Measurements from ENCODE around the gene FOXF2.

Gene FOXF2

DNA sequence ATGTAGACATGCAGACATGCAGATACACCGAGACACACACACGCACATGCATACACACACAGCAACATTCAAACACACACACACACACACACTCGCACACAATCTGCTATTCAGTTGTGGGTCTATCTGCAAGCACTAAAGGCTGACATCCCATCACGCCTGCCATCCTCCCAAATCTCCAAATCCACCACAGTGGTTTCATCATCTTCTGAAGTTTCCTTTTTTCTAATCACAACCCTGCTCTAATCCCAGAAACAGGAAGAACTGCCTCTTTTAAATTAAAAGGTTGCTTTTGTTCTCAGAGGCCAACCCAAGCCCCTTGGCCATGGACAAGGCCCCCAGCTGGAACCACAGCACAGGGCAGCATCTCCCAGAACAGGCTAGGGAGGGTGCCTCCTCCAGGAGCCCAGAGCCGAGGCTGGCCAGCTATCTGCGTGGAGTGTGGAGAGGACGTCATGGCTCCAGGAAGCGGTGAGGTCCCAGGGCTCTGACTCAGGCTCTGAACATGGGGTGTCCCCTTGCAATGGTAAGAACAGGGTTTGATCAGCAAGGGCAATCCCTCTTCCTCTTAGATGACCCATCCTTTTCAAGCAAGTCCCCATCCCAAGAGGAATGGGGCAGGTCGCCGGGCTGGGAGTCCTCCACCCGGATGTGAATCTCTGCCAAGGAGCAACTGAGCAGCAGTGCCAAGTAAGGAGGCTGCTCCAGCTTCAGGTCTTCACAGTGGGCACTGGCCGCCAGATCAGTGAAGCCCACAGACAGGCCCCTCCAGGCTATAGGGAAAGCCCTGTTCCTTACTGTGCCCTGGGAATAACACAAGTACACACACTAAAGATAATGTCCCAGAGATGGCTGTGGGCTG, 14.7 kb downstream of the FOXF2 start:
- TF ChIP-seq, protein P1, sequence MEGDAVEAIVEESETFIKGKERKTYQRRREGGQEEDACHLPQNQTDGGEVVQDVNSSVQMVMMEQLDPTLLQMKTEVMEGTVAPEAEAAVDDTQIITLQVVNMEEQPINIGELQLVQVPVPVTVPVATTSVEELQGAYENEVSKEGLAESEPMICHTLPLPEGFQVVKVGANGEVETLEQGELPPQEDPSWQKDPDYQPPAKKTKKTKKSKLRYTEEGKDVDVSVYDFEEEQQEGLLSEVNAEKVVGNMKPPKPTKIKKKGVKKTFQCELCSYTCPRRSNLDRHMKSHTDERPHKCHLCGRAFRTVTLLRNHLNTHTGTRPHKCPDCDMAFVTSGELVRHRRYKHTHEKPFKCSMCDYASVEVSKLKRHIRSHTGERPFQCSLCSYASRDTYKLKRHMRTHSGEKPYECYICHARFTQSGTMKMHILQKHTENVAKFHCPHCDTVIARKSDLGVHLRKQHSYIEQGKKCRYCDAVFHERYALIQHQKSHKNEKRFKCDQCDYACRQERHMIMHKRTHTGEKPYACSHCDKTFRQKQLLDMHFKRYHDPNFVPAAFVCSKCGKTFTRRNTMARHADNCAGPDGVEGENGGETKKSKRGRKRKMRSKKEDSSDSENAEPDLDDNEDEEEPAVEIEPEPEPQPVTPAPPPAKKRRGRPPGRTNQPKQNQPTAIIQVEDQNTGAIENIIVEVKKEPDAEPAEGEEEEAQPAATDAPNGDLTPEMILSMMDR (IDR thresholded peaks at IDR 0.05), result no peak

DNA sequence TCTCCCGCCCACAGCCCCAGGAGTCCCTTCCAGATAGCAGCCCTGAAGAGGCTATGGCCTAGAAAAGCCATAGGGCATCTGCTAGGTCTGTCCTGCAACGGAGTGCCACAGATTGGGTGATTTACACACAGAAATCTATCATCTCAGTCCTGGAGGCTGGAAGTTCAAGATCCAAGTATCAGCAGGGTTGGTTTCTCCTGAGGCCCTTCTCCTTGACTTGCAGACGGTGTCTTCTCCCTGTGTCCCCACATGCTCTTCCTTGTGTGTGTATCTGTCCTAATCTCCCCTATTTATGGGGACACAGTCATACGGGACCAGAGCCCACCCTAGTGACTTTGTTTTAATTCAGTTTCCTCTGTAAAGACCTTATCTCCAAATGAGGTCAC, 15.3 kb downstream of the FOXF2 start:
- TF ChIP-seq, protein P1 (IDR thresholded peaks at IDR 0.05), result no peak

DNA sequence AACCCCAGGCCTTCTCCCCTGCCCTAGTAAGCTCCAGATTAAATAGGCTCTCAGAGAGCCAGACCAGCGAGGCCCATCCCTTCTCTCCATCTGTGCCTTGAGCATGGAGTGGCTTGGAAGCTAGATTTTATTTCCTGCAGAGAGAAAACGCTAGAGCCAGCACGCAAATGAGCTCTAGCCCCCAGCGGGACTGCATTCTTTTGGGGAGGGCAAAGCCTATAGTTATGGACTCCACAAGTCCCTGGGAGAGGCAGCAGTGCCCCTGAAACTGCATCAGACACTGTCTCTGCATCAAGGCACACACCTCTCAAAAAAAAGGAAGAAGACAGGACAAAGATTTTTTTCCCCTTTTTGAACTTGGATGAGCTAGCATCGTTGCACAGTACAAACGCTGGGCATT, 15.8 kb downstream of the FOXF2 start:
- TF ChIP-seq, protein P1 (IDR thresholded peaks at IDR 0.05), result no peak

DNA sequence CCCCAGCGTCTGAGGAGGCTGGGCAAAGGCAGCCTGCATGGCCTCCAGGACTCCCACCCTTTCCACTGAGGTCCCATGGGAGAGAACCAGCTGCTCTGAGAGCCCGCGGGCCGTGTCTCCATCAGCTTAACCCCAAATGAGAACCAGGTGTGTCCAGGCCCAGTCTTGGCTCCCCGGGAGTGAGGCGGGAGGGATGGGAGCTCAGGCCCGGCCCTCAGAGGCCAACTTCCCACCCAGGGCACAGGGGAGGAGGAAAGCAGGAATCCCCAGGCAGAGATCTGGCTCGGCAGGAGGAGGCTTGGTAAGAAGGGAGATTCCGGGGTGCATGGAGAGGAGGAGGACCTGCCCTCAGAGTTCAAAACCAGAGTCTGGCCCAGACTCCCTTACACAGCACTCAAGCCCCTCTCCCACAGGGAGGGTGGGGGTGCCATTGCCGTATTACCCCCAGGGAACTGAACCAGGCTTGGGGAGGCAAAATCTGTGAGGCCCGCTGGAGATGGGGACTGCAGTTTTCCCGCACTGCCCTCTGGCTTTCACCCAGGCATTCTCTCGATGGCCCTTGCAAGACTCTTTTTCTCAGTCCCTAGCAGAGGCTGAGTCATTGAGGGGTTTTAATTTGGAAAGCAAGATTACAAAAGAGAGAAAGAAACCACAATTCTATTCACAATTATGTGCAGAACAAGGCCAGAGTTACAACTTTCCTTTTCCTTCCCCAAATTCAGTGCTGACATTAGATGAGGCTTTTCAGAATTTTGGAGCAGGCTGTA, 17.1 kb downstream of the FOXF2 start:
- TF ChIP-seq, protein P1 (IDR thresholded peaks at IDR 0.05), result no peak

DNA sequence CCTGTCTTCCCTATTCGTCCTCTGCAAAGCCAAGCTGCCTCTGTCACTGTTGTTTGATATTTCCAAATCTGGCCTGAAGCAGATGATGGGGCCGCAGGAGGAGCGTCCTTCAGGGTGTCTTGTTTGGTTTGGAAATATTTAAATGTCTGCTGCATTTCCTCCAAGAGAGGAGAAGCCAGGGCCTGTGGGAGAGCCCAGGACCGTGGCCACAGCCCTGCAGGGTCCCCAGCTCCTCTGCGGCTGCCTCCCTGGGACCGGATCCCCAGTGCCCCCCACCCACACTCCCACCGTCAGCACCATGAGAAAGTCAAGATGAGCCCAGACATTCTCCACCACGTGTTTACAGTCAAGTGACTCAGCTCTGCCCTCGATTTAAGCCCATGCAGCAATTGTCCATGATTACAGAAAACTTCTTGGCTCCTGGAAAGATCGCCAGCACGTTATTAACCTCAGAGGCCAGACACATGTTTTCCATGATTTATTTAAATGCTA, 18.2 kb downstream of the FOXF2 start:
- TF ChIP-seq, protein P1 (IDR thresholded peaks at IDR 0.05), result no peak

DNA sequence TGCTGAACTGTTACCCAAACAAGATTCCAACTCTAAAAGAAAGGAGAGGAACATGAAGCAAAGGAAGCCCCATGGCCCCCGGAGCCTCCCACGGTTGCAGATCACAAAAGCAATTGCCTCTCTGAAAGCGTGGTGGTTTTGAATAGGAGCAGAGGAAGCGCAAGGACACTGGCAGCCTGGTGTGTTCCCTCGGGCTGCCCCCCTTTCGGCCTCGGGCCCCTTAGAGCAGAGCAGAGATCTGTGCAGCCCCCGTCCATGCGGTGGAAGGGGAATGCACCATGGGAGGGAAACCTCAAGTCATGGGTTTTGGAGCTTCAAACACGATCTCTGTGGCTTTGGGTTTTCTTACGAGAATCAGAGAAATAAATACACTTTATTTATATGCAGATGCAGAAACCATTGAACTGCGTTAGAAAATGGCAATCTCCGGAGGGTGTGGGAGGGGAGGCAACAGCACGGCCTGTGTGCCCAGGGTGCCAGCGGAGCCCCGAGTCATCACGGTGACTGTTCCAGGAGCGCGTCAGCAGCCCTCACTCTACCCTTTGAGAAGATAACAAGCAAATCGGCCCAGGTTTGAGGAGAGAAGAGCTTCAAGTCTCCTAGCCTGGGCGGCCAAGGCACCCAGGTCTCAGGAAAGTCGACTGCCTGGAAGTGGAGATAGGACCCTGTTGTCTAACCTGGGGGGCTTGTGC, 20.5 kb downstream of the FOXF2 start:
- TF ChIP-seq, protein P1 (IDR thresholded peaks at IDR 0.05), result no peak

DNA sequence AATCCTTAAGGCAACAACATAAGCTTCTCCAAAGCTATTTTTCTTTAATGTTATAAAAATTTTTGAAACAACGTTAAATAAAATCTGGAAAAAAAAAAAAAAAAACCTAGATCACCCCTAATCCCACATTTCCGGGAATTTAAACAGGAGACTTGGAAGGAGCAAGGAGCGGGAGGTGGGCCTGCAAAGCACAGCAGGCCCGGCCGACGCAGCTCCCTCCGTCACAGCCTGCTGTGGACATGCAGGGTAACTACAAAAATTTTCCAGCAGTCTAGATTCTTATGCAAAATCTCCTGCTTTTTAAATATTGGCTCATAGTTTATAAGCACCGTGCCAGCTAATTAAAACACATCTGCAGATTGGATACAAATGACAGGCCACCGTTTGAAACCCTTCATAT, 23.5 kb downstream of the FOXF2 start:
- TF ChIP-seq, protein P1 (IDR thresholded peaks at IDR 0.05), result no peak

Data from LNCAP (cell line).